Mucosa of rectum (tissue), 2 donors: ENCODE data around the gene ABHD16A.

Experiments
- H3K27ac ChIP-seq, 2 donors: one replicate each; pipeline ENCODE4 v1.7.0; 2013; ENCODE audit warnings: inconsistent platforms in 2 of 2, low read depth in 2 of 2, low read length in 2 of 2
- H3K27me3 ChIP-seq, 2 donors: one replicate each; pipeline ENCODE4 v1.7.0; 2013; ENCODE audit warnings: low read length in 2 of 2; ENCODE audit not compliant: control insufficient read depth in 2 of 2, insufficient read depth in 2 of 2
- H3K36me3 ChIP-seq, 2 donors: one replicate each; pipeline ENCODE4 v1.7.0; 2013; ENCODE audit warnings: low read length in 2 of 2; ENCODE audit not compliant: control insufficient read depth in 2 of 2, insufficient read depth in 2 of 2
- H3K4me1 ChIP-seq, 2 donors: one replicate each; pipeline ENCODE4 v1.7.0; 2013; ENCODE audit warnings: low read length in 2 of 2, mild to moderate bottlenecking in 1 of 2; ENCODE audit not compliant: control insufficient read depth in 2 of 2, insufficient read depth in 2 of 2
- H3K4me3 ChIP-seq, 2 donors: one replicate each; pipeline ENCODE4 v1.7.0; 2013; ENCODE audit warnings: low read length in 2 of 2
- H3K9ac ChIP-seq, 2 donors: one replicate each; pipeline ENCODE4 v1.7.0; 2013; ENCODE audit warnings: low read length in 2 of 2, low read depth in 1 of 2, mild to moderate bottlenecking in 1 of 2
- H3K9me3 ChIP-seq, 2 donors: one replicate each; pipeline ENCODE4 v1.7.0; 2013; ENCODE audit warnings: low read length in 2 of 2; ENCODE audit not compliant: control insufficient read depth in 2 of 2
- donor health status: healthy.
- donor health status: Normal muscosa, but diverticular disease.

The ABHD16A gene

DNA sequence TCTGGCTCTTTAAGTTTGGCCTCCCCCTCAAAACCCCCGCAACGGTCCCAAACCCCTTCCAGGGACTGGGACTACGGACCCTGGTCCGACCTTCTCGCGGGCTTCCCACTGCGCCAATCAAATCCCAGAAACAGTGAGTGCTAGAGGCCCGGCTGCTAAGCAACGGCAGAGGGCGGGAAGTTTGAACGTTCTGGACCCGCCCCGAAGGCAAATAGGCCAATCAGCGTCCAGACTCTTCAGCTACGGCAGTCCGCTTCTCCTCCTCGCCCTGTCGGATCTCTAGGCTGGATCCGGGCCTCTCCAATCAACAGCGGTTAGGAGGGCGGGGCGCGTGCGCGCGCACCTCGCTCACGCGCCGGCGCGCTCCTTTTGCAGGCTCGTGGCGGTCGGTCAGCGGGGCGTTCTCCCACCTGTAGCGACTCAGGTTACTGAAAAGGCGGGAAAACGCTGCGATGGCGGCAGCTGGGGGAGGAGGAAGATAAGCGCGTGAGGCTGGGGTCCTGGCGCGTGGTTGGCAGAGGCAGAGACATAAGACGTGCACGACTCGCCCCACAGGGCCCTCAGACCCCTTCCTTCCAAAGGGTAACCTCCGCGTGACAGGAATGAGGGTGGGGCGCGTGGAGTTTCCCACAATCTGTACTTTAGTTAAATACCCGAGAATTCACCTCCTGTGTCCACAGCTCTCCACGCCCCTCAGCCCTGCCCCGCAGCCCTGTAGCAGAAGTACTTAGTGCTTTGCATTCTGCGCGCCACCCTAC lies 36.7 kb upstream of the ABHD16A start, which contains the start of gene MSH5:
Gene MSH5 (plus strand): TSS at position 367 of the 758 bp plus-strand sequence. CDS start 462 bp downstream, outside the sequence.
- H3K27me3 ChIP-seq = no peaks in the 10 kb centered on the region
- H3K9ac ChIP-seq = peak within 1 kb of the TSS; percentile 85 to 89
- H3K9me3 ChIP-seq = no peaks in the 10 kb centered on the region
- peaks cover 30 to 33% of the 10 kb centered on the region in 2 donors for H3K4me1 ChIP-seq
- peak within 1 kb of the TSS; percentile 81 to 87 for H3K4me3 ChIP-seq
- peak within 1 kb of the TSS; percentile 96 to 97 for H3K27ac ChIP-seq
- peaks cover 0 to 18% of the 10 kb centered on the region in 2 donors for H3K36me3 ChIP-seq

DNA sequence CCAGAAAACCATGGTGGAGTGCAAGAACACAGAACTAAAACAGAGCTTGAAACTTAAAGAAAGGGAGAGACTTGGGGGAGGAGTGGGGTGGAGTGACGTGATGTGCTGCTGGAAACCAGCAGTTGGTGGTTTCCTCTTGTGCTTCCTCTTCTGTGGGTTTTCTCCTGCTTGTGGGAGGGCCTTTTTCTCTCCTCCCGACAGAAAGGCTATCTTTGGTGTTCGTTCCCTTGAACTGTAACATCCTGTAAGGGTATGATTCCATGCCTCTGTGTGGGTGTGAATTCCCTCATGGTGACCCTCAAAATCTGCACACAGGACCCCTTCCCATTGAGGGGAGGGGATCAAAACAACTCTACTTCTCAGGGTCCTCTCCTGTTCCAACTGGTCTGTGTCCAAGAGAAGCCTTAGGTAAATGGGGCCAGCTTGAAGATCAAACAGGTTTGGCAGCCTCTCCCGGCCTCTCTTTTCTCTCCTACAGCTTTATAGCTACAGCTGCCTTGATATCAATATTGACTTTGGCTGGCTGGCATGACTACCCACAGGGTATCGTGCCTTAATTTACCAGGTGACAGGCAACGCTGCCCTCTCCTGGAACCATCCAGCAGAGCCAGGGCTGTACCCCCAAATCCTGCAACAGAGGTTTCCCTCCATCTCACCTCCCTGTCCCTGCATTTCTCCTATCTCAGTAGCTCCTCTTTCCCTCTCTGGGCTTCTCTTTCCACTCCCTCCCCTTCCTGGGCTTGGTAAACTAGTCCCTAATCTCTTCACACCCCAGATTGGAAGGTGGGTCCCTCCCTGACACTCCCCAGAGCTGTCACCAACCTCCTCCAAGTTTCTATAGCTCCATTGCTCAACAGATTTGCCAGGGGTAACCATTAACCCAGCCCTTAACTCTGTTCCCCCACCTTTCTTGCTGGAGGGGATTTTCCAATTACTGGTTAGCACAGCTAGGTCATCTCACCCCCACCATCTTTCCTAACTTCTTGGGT lies 35.2 kb upstream of the ABHD16A start:
- H3K9me3 ChIP-seq = no peaks in the 10 kb centered on the region
- H3K4me1 ChIP-seq = peaks cover 44 to 46% of the 10 kb centered on the region in 2 donors
- H3K9ac ChIP-seq = peak overlapping the region; percentile 54 to 72
- peak overlapping the region; percentile 2 to 87 for H3K4me3 ChIP-seq
- peak overlapping the region; percentile 96 to 97 for H3K27ac ChIP-seq
- peaks cover 11 to 23% of the 10 kb centered on the region in 2 donors for H3K36me3 ChIP-seq
- no peaks in the 10 kb centered on the region for H3K27me3 ChIP-seq

DNA sequence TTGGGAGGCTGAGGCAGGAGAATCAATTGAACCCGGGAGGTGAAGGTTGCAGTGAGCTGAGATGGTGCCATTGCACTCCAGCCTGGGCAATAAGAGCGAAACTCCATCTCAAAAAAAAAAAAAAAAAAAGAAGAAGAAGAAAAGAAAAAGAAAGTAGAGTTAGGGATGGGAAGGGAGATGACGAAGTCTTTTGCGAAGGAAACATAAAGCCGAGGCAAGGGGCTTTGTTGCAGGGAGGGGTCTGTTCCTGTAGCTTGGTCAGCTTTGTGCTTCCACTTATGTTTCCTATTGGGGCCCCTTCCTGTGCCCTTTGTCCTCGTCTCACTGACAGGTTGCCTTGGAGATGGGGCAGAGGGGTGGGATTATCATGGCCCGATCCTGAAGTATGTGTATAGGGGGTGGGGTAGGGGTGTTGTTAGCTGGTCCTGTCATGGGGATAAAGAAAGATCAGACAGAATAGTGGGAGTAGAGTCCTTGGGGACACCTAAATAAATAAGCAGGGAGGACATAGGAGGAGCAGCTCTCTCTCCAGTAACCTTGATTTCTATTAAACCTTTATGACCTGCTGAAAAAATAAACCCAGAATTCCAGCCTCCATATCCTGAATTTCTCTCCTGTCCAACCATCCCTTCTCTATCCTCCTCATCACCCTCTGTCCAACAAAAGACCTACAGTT lies 34.3 kb upstream of the ABHD16A start:
- H3K4me1 ChIP-seq = peaks cover 44 to 46% of the 10 kb centered on the region in 2 donors
- peak overlapping the region; percentile 2 to 87 for H3K4me3 ChIP-seq

DNA sequence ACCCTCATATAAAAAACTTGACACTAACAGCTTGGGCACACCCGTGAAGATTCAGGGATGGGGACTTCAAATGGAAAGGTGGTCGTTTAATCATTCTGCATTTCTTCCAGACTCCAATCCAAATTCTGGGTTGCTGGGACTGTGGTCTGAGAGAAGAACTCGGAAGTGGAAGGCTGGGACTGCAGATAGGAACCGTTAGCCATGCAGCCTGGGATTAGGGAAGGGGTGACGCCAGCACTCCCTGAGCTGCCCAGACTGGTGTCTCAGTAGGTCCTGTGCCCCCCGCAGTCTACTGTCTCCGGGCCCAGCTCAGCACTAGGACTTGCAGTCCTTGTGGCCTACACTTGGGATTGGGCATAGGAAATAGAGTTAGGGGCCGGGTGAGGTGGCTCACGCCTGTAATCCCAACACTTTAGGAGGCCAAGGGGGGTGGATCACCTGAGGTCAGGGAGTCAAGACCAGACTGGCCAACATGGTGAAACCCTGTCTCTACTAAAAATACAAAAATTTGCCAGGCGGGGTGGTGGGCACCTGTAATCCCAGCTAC lies 33.7 kb upstream of the ABHD16A start:
- Histone ChIP-seq H3K9ac (peak overlapping the region; percentile 92 to 98), H3K4me1 (peaks cover 44 to 46% of the 10 kb centered on the region in 2 donors), H3K9me3 (no peaks in the 10 kb centered on the region), H3K4me3 (peak overlapping the region; percentile 96 to 99), H3K36me3 (peaks cover 22 to 26% of the 10 kb centered on the region in 2 donors), H3K27me3 (no peaks in the 10 kb centered on the region), H3K27ac (peak overlapping the region; percentile 96 to 97)

More for the DNA sequence above, 34.3 kb upstream of the ABHD16A start:
- Histone ChIP-seq H3K9ac (peak overlapping the region; percentile 54 to 72), H3K36me3 (peaks cover 16 to 23% of the 10 kb centered on the region in 2 donors), H3K27me3 (no peaks in the 10 kb centered on the region), H3K27ac (peak overlapping the region; percentile 96 to 97), H3K9me3 (no peaks in the 10 kb centered on the region)

DNA sequence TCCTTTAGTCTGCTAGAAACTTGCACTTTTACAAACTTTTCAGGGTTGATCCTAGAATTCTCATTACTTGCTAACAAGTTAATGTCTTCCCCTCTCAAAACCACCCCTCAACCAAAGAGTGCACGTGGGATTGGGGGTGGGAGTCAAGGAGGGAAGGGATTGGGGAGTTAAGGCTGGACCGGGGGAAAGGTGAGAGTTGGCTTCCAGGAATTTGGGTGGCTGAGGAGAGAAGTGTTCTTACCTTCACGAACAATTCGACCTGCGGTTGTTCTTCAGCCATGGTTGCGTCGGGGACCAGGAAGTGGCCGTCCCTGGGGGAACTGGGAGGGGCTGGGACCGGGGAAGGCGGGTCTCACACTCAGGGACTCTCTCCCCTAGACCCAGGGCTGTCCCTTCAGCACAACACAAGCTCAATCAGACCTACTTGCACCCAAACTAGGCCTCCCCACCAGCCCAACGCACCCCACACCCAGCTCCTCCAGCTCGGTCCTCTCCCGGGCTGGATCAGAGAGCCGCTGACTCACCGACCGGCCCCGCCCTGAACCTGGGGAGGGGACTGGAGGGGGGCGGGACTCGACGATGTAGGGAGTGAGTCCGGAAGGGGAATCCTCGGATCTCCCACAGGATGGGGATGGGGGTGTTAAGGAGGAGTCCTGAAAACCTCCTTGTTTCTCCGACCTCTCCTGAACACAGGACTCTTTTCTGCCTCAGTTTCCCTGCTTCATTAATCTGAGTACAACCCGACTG lies 33.1 kb upstream of the ABHD16A start, which contains the start of gene CLIC1:
Gene CLIC1 (minus strand): TSS at position 510 of the 747 bp plus-strand sequence. CDS start 230 bp downstream, at position 280.
- Histone ChIP-seq H3K9me3 (no peaks in the 10 kb centered on the region), H3K36me3 (peaks cover 25 to 27% of the 10 kb centered on the region in 2 donors), H3K4me1 (peaks cover 44 to 46% of the 10 kb centered on the region in 2 donors), H3K27ac (peak within 1 kb of the TSS; percentile 96 to 97), H3K27me3 (no peaks in the 10 kb centered on the region), H3K4me3 (peak within 1 kb of the TSS; percentile 96 to 99), H3K9ac (peak within 1 kb of the TSS; percentile 92 to 98)

DNA sequence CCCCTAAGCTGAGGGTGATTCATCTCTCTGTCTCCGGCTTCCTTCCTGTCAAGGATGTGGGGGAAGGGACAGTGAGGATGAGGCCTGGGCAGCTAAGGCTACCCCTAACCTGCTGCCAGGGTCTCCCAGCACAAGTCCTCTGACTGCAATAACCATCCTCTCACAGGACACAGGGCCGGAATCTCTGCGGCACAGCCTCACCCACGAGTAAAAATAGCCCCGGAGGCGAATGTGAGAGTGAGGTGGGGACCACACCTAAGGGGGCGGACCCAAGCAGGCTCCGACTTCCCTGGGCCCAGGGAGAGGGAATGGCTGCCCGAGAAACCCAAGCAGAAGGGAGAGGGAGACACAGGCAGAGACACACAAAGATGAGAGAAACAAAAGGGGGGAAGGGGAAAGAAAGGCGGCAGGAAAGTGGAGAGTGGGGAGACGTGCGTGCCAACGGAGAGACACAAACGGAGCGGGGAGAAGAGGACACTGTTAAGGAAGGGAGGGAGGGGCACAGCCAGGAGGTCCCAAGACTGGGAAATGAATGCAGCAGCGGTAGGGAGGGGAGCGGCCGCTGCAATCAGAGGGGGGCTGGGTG lies 31.8 kb upstream of the ABHD16A start:
- H3K36me3 ChIP-seq = peaks cover 29 to 34% of the 10 kb centered on the region in 2 donors
- peak overlapping the region; percentile 96 to 97 for H3K27ac ChIP-seq
- peak overlapping the region; percentile 92 to 98 for H3K9ac ChIP-seq
- H3K9me3 ChIP-seq = no peaks in the 10 kb centered on the region
- H3K27me3 ChIP-seq = no peaks in the 10 kb centered on the region
- peaks cover 46 to 47% of the 10 kb centered on the region in 2 donors for H3K4me1 ChIP-seq
- H3K4me3 ChIP-seq = peak overlapping the region; percentile 96 to 99

DNA sequence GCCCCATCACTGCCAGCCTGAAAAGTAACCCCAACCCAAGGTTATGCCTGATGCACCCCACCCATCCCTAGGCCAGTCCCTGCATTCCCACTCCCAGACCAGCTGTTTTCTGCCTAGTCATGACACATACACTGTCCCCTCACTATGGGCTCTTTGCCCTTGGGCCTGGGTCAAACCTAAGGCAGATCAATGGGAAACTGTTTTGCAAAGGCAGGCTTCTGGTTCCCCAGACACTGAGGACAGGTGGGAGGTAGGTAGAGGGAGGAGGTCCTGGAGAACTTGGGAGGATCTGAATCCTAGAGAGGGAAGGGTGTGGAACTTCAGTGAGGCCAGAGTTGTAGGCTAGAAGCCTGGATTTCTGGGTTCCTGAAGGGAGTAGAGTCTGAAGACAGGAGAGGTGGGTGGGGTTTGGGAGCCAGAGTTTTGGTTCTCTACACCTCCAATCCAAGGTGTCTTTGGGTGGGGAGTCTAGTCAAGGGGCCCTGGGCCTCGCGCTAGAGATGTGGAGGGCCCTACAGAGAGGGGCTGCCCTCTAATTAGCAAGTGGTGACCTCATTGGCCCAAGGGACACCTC lies 31.2 kb upstream of the ABHD16A start:
- Histone ChIP-seq H3K4me3 (peak overlapping the region; percentile 96 to 99), H3K4me1 (peaks cover 44% of the 10 kb centered on the region in 2 donors), H3K27me3 (no peaks in the 10 kb centered on the region), H3K9me3 (no peaks in the 10 kb centered on the region), H3K36me3 (peaks cover 29 to 34% of the 10 kb centered on the region in 2 donors), H3K9ac (peak overlapping the region; percentile 92 to 98), H3K27ac (peak overlapping the region; percentile 96 to 97)

DNA sequence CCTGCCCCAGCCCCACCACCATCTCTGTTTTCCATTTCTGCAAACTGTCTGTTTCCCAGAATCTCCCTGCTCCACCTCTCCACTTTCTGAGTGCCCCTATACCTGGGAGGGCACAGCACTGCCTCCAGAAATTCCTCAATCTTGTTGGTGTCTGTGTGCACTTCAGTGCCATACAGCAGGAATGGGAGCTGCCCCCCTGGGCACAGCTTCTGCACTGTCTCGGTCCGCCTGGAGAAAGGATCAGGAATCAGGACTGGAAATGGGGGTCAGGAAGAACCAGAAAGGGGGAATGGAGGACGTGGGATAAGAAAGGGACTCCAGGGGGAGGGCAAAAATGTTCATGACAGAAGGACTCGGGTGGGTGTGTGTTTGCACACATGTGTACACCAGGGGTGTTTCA lies 30.6 kb upstream of the ABHD16A start:
- Histone ChIP-seq H3K4me3 (peak overlapping the region; percentile 96 to 99), H3K27me3 (no peaks in the 10 kb centered on the region), H3K9ac (peak overlapping the region; percentile 92 to 98), H3K36me3 (peaks cover 29 to 34% of the 10 kb centered on the region in 2 donors), H3K9me3 (no peaks in the 10 kb centered on the region), H3K27ac (peak overlapping the region; percentile 96 to 97), H3K4me1 (peaks cover 42 to 43% of the 10 kb centered on the region in 2 donors)
